Endothelial cell of umbilical vein (primary cell): ENCODE measurements around the gene PUDP. TPM values are rescaled to one million over a fixed set of nuclear protein-coding genes. Genes with fewer than 3 reads are reported as not detected.

Experiments used
- BruUV-seq: library from RNA; stranded (reverse); fragments of 400-500 nt; replicated peaks from 2 replicates; lab custom pipeline; 2021; lab: Mats Ljungman, UMichigan
- CTCF ChIA-PET: fragments of 300-600, 350-600 bp; sonication (Branson Sonifier 250); formaldehyde crosslinking; loops from one replicate; lab custom pipeline; 2021; ENCODE audit warnings: antibody characterized with exemption, inconsistent platforms; lab: Charles Lee
- POLR2A ChIA-PET: fragments of 300-600, 350-600 bp; sonication (Branson Sonifier 250); formaldehyde crosslinking; loops from one replicate; lab custom pipeline; 2021; ENCODE audit warnings: antibody characterized with exemption, inconsistent platforms; lab: Charles Lee
- DNase-seq: peaks from one replicate; pipeline ENCODE4 v3.0.0-alpha.2; 2011; ENCODE audit warnings: low read depth, low spot score
- FAIRE-seq: peaks from 2 replicates; lab custom pipeline; 2011; peaks lifted over from hg19 to GRCh38; lab: Jason Lieb, UNC
- H2AFZ ChIP-seq: 2 replicates; pipeline ENCODE4 v1.6.0; 2012; ENCODE audit warnings: low read depth, low read length, control low read depth, inconsistent platforms
- H3K27ac ChIP-seq: 2 replicates; pipeline ENCODE4 v1.5.1; 2011; ENCODE audit warnings: low read depth, mild to moderate bottlenecking, control low read depth, low read length, moderate library complexity; ENCODE audit not compliant: insufficient read depth
- H3K27me3 ChIP-seq, 2 experiments: 2 replicates each; pipeline versions ENCODE4 v1.6.0 to v1.6.1; 2011; ENCODE audit warnings: low read length in 2 of 2, mixed read lengths in 1 of 2; ENCODE audit not compliant: control insufficient read depth in 2 of 2, insufficient read depth in 2 of 2
- H3K36me3 ChIP-seq, 2 experiments: 2 replicates in 1 of 2; 3 replicates in 1 of 2; pipeline ENCODE4 v1.5.1; 2011; ENCODE audit warnings: low read length in 2 of 2, mild to moderate bottlenecking in 1 of 2, moderate library complexity in 1 of 2; ENCODE audit not compliant: control insufficient read depth in 2 of 2, insufficient read depth in 2 of 2; ENCODE audit errors: extremely low read depth in 1 of 2
- H3K4me1 ChIP-seq: 3 replicates; pipeline ENCODE4 v1.5.1; 2011; ENCODE audit warnings: mild to moderate bottlenecking, low read length; ENCODE audit not compliant: control insufficient read depth, insufficient read depth; ENCODE audit errors: extremely low read depth
- H3K4me2 ChIP-seq: 2 replicates; pipeline ENCODE4 v1.6.1; 2011; ENCODE audit warnings: low read length, control low read depth, mixed read lengths; ENCODE audit not compliant: insufficient read depth
- H3K4me3 ChIP-seq, 3 experiments: fragments of 200-600 bp in 1 of 3; sonication (generic), shearing (Covaris generic) in 1 of 3; replicated peaks in 1 of 3; 2 replicates each; pipeline ENCODE4 v1.5.1; 2011 to 2016; ENCODE audit warnings: control low read depth in 3 of 3, low read length in 3 of 3, mild to moderate bottlenecking in 2 of 3, inconsistent platforms in 1 of 3, low read depth in 1 of 3, moderate library complexity in 1 of 3; ENCODE audit not compliant: insufficient read depth in 1 of 3
- H3K79me2 ChIP-seq: 2 replicates; pipeline ENCODE4 v1.6.0; 2012; ENCODE audit warnings: low read length, inconsistent platforms; ENCODE audit not compliant: control insufficient read depth, insufficient read depth
- H3K9ac ChIP-seq: replicated peaks from 2 replicates; pipeline ENCODE3; 2011; ENCODE audit warnings: low read length, control low read depth; ENCODE audit not compliant: insufficient read depth; ENCODE audit errors: extremely low read depth
- H3K9me1 ChIP-seq: replicated peaks from 3 replicates; pipeline ENCODE4 v1.6.0; 2011; ENCODE audit warnings: mild to moderate bottlenecking, low read length; ENCODE audit not compliant: control insufficient read depth, insufficient read depth; ENCODE audit errors: extremely low read depth
- H3K9me3 ChIP-seq: replicated peaks from 2 replicates; pipeline ENCODE4 v1.5.1; 2012; ENCODE audit warnings: low read length, inconsistent platforms; ENCODE audit not compliant: control insufficient read depth, insufficient read depth
- H4K20me1 ChIP-seq: replicated peaks from 2 replicates; pipeline ENCODE3; 2011; ENCODE audit warnings: mild to moderate bottlenecking, low read length; ENCODE audit not compliant: control insufficient read depth, insufficient read depth; ENCODE audit errors: extremely low read depth
- CTCF ChIP-seq, 2 donors: IDR thresholded peaks; 1 replicate in 1 of 2; 2 replicates in 1 of 2; pipeline ENCODE4 v1.5.1; 2011; ENCODE audit warnings: low read length in 2 of 2, mild to moderate bottlenecking in 2 of 2, moderate library complexity in 2 of 2, control low read depth in 1 of 2, inconsistent platforms in 1 of 2, low read depth in 1 of 2; ENCODE audit not compliant: insufficient read depth in 1 of 2; ENCODE audit errors: extremely low read depth in 1 of 2
- FOS ChIP-seq: IDR thresholded peaks from 2 replicates; pipeline ENCODE4 v1.6.1; 2011; ENCODE audit warnings: mild to moderate bottlenecking, low read length, moderate library complexity, borderline replicate concordance; ENCODE audit not compliant: insufficient read depth
- JUN ChIP-seq: IDR thresholded peaks from 2 replicates; pipeline ENCODE4 v1.6.1; 2011; ENCODE audit warnings: borderline replicate concordance, low read depth; ENCODE audit not compliant: insufficient read length, insufficient read depth
- MAX ChIP-seq: IDR thresholded peaks from 2 replicates; pipeline ENCODE4 v1.6.1; 2011; ENCODE audit not compliant: insufficient read depth, insufficient read length
- MYC ChIP-seq: IDR thresholded peaks from one replicate; pipeline ENCODE4 v1.6.1; 2011; ENCODE audit warnings: mild to moderate bottlenecking, low read depth, low read length
- POLR2A ChIP-seq: IDR thresholded peaks from 2 replicates; pipeline ENCODE4 v1.6.1; 2012; ENCODE audit warnings: low read depth, mild to moderate bottlenecking, control low read depth, low read length
- POLR2AphosphoS5 ChIP-seq: IDR thresholded peaks from 2 replicates; pipeline ENCODE4 v1.6.1; 2012; ENCODE audit warnings: low read depth, mild to moderate bottlenecking, control low read depth, low read length, moderate library complexity; ENCODE audit not compliant: insufficient read depth
- dilution Hi-C: fragments of 300-500 bp; cut with MboI; formaldehyde crosslinking; loops from one replicate; pipeline ENCODE4 v1.15.0; 2019; ENCODE audit warnings: low sequenced_read_pairs; ENCODE audit not compliant: extremely low pct_ligation_motif_present
- intact Hi-C: fragments of 100-400 bp; cut with micrococcal nuclease; formaldehyde crosslinking; loops from one replicate; pipeline ENCODE4 v1.10.0; 2022
- polyA plus RNA-seq, 4 experiments: library from polyadenylated mRNA; depleted of rRNA in 3 of 4; stranded (reverse) in 3 of 4; unstranded in 1 of 4; fragments of >200 nt; gene quantifications; 2 replicates each; pipeline versions ENCODE4 v1.2.1 to v1.2.3, GENCODE V29; 2011 to 2012; ENCODE audit warnings: missing spikeins in 1 of 4
- total RNA-seq: library from RNA; stranded (reverse); gene quantifications from 2 replicates; pipeline ENCODE4 v1.2.3, GENCODE V29; 2021

The PUDP gene
- total and polyA plus RNA-seq, 2 donors (not counting 3 experiments of a cell fraction or from before 2014, with no cell fraction given), result 17.3 to 22.5 TPM

- no peaks in the 10 kb centered on the region for H3K27me3 ChIP-seq
- no TSS peak for BruUV-seq
- dilution Hi-C loops, result no loop called here
- no peak overlapping the region for H3K4me2 ChIP-seq
- peaks cover 0 to 5% of the 10 kb centered on the region in 2 experiments for H3K36me3 ChIP-seq
- H3K4me3 ChIP-seq, result no peak overlapping the region
- H3K9me1 ChIP-seq, result no peaks in the 10 kb centered on the region
- no peaks in the 10 kb centered on the region for H4K20me1 ChIP-seq
- DNase-seq (peak; percentile 1), FAIRE-seq (no peak)
- H3K9me3 ChIP-seq, result no peaks in the 10 kb centered on the region
- H3K9ac ChIP-seq, result no peak overlapping the region
- ChIA-PET POLR2A (no interaction called here), CTCF (no interaction called here)
- H3K4me1 ChIP-seq, result no peaks in the 10 kb centered on the region
- no peak overlapping the region for H3K27ac ChIP-seq
- no peak for TF ChIP-seq CTCF (IDR thresholded peaks at IDR 0.05; ENCODE audit: extremely low read depth in 1 of 2, insufficient read depth in 1 of 2, low read depth in 1 of 2, low read length in 2 of 2)
- TF ChIP-seq MAX, result no peak
- TF ChIP-seq JUN, result no peak
- TF ChIP-seq POLR2A, result no peak
- no peak for TF ChIP-seq MYC
- no peak for TF ChIP-seq FOS
- TF ChIP-seq POLR2AphosphoS5, result no peak
- H3K79me2 ChIP-seq, result no peaks in the 10 kb centered on the region
- H2AFZ ChIP-seq, result no peak overlapping the region
- intact Hi-C loops, result no loop called here
Observed at GRCh38 chrX:7062276-7062675, 85.7 kb downstream of the PUDP start.
